IMR-90 (cell line): Measurements from ENCODE around the gene CCDC85B.

Source experiments
- CTCF ChIP-seq: conservative IDR thresholded peaks from 2 replicates; pipeline ENCODE4 v1.5.1; 2012; ENCODE audit warnings: mild to moderate bottlenecking, low read depth, low read length, improper control_type of control experiment
- NFE2L2 ChIP-seq: fragments of 150-350 bp; IDR thresholded peaks from 2 replicates; pipeline ENCODE4 v1.6.1; 2016; ENCODE audit warnings: low read depth, mild to moderate bottlenecking, low read length
- RAD21 ChIP-seq: IDR thresholded peaks from 2 replicates; pipeline ENCODE4 v1.6.1; 2012; ENCODE audit warnings: low read length, improper control_type of control experiment

- TF ChIP-seq CTCF (no peak), RAD21 (no peak), NFE2L2 (no peak)
Measured at GRCh38 chr11:65921033-65921555, 30.6 kb downstream of the CCDC85B start.
